GM19351 (cell line): ENCODE data around the gene RICTOR.
A peak's percentile ranks its signal among the peaks of the same experiment; 100 is the strongest.
"Not testable (repeated sequence)": the region's sequence is repeated elsewhere in the genome, so short reads cannot be mapped to it uniquely, and the experiment has no call there.

Source experiments
- ATAC-seq: cut with Tn5 transposase; IDR thresholded peaks from one replicate; pipeline ENCODE4 v1.9.1; 2021; ENCODE audit warnings: mild to moderate bottlenecking, moderate library complexity; ENCODE audit not compliant: unreplicated experiment

RICTOR gene

DNA sequence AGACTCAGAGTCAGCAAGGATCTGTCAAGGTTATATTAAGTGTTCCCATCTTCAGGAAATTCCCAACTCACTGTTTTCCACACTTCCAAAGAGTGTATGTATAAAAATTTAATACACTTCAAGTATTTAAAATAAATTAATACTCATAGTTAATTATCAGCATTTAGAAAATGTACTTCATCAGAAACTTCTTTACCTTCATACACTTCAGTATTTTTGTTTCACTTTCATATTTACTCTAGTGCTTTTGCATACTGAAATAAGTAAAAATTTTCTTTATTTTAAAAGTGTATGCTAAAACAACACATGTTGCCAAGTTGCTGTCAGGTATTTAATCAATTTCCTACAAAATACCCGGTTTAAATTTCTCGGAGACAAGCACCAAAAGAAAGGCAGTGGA is 16.5 kb downstream of the RICTOR start:
- peak; percentile 55 for ATAC-seq

GRCh38 chr5:39055768-39056398 is 18.3 kb downstream of the RICTOR start:
- no peak for ATAC-seq

DNA sequence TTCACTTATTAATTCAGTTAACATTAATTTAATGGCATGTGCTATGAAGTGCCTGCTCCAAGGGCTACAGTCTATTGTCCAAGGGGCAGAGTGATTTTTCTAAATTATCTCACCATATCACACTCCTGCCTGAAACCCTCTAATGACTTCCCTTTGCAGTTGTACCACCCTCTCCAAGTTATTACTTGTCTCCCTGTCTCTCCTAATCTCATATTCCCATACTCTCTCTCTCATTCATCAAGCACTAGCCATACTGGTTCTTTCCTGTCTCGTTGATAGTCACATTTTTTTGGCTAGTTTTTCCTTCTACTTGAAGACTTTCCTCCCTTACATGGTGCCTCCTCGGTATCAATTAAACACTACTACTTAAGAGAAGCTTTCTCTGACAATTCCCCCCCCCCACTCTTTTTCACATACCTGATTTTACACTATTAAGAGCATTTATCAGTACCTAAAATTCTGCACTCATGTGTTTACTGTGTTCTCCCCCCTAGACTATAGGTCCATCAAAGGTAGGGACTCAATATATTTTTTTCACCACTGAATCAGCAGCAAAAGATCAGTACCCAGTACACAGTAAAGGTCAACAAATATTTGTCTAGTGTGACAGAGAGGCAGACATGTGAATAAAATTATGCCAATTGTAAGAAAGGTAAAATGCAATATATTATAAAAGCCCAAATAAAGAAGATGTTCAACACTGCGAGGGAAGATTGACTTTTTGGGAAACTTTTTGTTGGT is 19.0 kb downstream of the RICTOR start:
- no peak for ATAC-seq

GRCh38 chr5:39053189-39053588 is 21.0 kb downstream of the RICTOR start:
- ATAC-seq: no peak

DNA sequence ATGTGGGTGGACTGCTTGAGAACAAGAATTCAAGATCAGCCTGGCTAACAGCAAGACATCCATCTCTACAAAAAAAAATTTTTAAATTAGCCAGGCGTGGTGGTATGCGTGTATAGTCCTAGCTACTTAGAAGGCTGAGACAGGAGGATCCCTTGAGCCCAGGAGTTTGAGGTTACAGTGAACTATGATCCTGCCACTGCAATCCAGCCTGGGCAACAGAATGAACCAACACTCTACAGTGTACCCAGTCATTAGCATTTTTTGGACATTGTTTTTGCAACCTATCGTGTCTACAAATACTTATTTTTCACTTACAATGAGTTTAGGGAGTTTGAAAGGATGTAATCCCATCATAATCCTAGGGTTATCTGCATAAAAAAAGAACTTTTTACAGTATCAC is 22.1 kb downstream of the RICTOR start:
- no peak for ATAC-seq

DNA sequence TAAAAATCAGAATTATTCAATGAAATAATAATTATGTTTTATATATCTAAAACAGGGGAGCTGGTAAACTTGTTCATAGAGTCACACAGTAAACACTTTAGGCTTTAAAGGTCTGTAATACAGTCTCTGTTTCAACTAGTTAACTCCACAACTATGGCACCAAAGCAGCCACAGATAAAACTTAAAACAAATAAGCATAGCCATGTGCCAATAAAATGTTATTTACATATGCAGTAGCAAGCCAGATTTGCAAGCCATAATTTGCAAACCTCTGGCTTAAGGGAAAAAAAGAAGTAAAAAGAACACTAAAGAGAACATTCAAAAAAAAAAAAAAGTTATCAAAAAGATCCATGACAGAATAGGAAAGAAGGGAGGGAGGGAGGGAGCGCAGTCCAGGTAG is 24.9 kb downstream of the RICTOR start:
- ATAC-seq: no peak

GRCh38 chr5:39040875-39041274 is 33.3 kb downstream of the RICTOR start:
- no peak for ATAC-seq

DNA sequence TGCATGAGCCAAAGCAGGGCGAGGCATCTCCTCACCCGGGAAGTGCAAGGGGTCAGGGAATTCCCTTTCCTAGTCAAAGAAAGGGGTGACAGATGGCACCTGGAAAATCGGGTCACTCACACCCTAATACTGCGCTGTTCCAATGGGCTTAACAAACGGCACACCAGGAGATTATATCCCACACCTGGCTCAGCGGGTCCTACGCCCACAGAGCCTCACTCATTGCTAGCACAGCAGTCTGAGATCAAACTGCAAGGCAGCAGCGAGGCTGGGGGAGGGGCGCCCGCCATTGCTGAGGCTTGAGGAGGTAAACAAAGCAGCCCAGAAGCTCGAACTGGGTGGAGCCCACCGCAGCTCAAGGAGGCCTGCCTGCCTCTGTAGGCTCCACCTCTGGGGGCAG is 39.7 kb downstream of the RICTOR start:
- not testable (repeated sequence) for ATAC-seq

DNA sequence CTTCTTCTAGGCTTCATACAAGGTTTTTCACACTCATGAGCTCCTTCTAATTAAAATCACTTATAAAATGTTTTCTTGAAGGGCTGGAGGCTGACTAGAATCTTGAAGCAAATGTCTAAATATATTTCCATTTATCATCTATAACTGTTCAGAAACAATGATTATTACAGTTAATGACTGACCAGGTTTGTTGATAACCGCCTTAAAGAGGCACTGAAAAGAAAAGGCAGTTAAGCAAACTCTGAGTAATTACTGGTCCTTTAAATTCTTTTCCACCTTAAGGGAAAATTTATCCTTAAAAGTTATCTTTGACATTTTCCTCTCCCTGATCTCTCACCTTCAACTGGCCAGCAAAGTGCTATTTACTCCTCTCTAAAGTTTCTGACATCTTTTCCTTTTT is 43.2 kb downstream of the RICTOR start:
- no peak for ATAC-seq

GRCh38 chr5:39025456-39025855 is 48.7 kb downstream of the RICTOR start:
- peak; percentile 67 for ATAC-seq

DNA sequence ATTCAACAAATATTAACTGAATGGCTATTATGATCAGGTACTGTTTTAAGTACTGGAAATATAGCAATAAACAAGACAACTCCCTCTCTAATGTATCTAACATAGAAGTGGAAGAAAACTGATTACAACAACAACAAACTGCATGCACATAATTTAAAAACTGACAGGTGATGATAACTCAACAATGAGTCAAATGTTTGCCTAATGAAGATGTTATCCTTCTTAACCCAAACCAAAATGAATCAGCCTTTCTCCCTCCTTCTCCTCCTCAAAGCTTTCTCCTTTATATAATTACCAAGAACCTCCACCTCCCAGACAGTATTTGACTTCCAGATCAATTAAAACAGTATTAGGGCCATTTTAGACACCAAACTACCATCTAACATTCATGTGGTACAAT is 49.3 kb downstream of the RICTOR start:
- ATAC-seq: no peak

DNA sequence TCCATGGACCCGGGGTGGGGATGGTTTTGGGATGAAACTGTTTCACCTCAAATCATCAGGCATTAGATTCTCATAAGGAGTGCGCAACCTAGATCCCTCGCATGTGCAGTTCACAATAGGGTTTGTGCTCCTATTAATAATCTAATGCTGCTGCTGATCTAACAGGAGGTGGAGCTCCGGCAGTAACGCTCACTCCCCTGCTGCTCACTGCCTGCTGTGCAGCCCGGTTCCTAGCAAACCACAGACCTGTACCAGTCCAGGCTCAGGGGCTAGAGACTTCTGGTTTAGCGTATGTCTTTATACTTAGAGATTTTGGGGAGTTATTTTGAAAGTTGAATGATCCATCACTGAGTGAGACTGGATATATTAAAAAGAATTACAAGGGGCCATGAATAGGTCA is 50.2 kb downstream of the RICTOR start:
- no peak for ATAC-seq

GRCh38 chr5:39023121-39023520 is 51.1 kb downstream of the RICTOR start:
- ATAC-seq: no peak

GRCh38 chr5:39022151-39022550 is 52.0 kb downstream of the RICTOR start:
- no peak for ATAC-seq

- no peak for ATAC-seq
These were observed 52.8 kb downstream of the RICTOR start for GRCh38 chr5:39021413-39021812.

- no peak for ATAC-seq
These were observed 53.7 kb downstream of the RICTOR start for GRCh38 chr5:39020458-39020857.

GRCh38 chr5:39019254-39019653 is 54.9 kb downstream of the RICTOR start:
- ATAC-seq: no peak

GRCh38 chr5:39017504-39017903 is 56.7 kb downstream of the RICTOR start:
- ATAC-seq: no peak

- no peak for ATAC-seq
These were observed 57.5 kb downstream of the RICTOR start for GRCh38 chr5:39016587-39017275.

DNA sequence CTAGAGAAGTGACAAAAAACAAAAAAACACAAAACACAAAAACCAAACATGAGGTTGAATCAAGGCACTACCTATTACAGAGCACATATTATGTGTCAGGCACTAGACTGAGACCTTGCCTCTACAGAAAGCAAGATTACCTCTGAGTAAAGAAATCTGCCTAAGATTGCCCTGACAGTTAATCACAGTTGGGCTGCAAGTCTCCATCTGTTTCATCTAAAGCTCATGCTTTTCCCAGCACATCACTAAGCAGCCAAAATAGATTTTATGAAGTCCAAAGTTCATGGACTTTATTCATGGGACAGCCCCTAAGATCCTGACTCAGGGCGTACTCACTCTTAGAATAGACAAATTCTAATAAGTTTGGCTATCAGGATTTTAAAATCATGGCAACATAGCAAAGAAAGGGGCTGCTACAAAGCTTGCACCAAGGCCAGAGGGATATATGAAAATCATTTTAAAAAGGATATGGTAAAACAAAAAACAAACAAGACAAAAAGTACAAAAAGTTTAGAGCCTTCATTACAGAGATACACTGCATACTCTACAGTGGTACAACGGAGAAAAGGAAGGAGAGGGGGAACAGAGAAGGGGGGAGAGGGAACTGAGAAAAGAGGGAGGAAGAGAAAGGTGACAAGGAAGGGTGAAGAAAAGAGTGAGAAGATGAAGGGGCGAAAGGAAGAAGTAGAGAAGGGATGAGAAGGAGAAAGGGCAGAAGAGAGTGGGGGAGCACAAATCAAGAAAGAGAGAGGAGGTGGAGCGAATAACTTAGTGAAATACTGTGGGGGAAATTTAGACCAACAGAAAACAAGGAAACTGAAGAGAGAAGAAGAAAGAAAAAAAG is 58.2 kb downstream of the RICTOR start:
- no peak for ATAC-seq

DNA sequence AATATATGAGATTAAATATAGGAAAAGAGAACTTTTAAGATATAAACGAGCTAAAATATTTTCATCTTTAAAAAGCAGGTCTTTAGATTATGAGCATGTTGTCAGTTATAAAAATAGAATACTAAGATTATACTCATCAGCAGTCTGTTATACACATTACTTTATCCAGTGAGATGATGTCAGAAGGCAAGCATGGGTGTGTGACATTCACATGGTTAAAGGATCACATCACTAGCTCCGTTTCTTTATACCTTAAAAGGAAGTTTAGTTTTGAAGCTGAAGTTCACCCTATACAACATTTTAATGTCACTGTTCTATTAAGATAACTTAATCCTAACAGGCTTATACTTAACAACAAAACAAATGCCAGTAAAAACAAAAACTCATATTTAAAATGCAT is 59.6 kb downstream of the RICTOR start:
- no peak for ATAC-seq
